Brain microvascular endothelial cell (primary cell): Measurements from ENCODE around the gene SCAANT1.
A peak's percentile ranks its signal among the peaks of the same experiment; 100 is the strongest.

Source experiments
- DNase-seq: peaks from one replicate; pipeline ENCODE4 v3.0.0-alpha.2; 2020
- H3K27ac ChIP-seq: fragments of 250-450 bp; sonication (Bioruptor Pico); 2 replicates; pipeline ENCODE4 v1.5.1; 2020; ENCODE audit warnings: mild to moderate bottlenecking, moderate library complexity
- H3K27me3 ChIP-seq: fragments of 250-450 bp; sonication (Bioruptor Pico); replicated peaks from 2 replicates; pipeline ENCODE4 v1.5.1; 2020; ENCODE audit warnings: mild to moderate bottlenecking
- H3K36me3 ChIP-seq: fragments of 250-450 bp; sonication (Bioruptor Pico); replicated peaks from 2 replicates; pipeline ENCODE4 v1.5.1; 2020; ENCODE audit warnings: mild to moderate bottlenecking
- H3K4me3 ChIP-seq: 2 replicates; pipeline ENCODE4 v1.5.1; 2011; ENCODE audit warnings: low read depth, mild to moderate bottlenecking, control low read depth, low read length, moderate library complexity
- CTCF ChIP-seq: IDR thresholded peaks from 2 replicates; pipeline ENCODE4 v1.5.1; 2011; ENCODE audit warnings: low read depth, mild to moderate bottlenecking, moderate library complexity, low read length, control low read depth, inconsistent platforms; ENCODE audit errors: missing control alignments
- in situ Hi-C: cut with HindIII; loops from 2 replicates; pipeline ENCODE4 v1.10.0; 2017; ENCODE audit warnings: low sequenced_read_pairs, low pct_ligation_motif_present

The SCAANT1 gene

GRCh38 chr3:63949005-63949404, 36.8 kb upstream of the SCAANT1 start:
- in situ Hi-C loops: no loop called here
- no peak for TF ChIP-seq CTCF
- H3K27me3 ChIP-seq: no peaks in the 10 kb centered on the region
- DNase-seq: peak; percentile 73
- H3K4me3 ChIP-seq: no peak overlapping the region
- H3K36me3 ChIP-seq: no peaks in the 10 kb centered on the region
- H3K27ac ChIP-seq: peak overlapping the region; percentile 64

GRCh38 chr3:63947594-63947993, 35.4 kb upstream of the SCAANT1 start:
- in situ Hi-C loops: no loop called here
- Histone ChIP-seq H3K27me3 (no peaks in the 10 kb centered on the region), H3K36me3 (no peaks in the 10 kb centered on the region), H3K4me3 (no peak overlapping the region), H3K27ac (no peak overlapping the region)
- no peak for TF ChIP-seq CTCF
- no peak for DNase-seq

GRCh38 chr3:63946753-63947152, 34.6 kb upstream of the SCAANT1 start:
- in situ Hi-C loops: no loop called here
- H3K27me3 ChIP-seq: no peaks in the 10 kb centered on the region
- H3K27ac ChIP-seq: no peak overlapping the region
- TF ChIP-seq CTCF: no peak
- DNase-seq: no peak
- no peak overlapping the region for H3K4me3 ChIP-seq
- no peaks in the 10 kb centered on the region for H3K36me3 ChIP-seq

- H3K36me3 ChIP-seq: no peaks in the 10 kb centered on the region
- DNase-seq: no peak
- in situ Hi-C loops: no loop called here
- no peak overlapping the region for H3K4me3 ChIP-seq
- H3K27me3 ChIP-seq: no peaks in the 10 kb centered on the region
- TF ChIP-seq CTCF: no peak
- no peak overlapping the region for H3K27ac ChIP-seq
These were observed 33.4 kb upstream of the SCAANT1 start for GRCh38 chr3:63945558-63946096.

- H3K36me3 ChIP-seq: no peaks in the 10 kb centered on the region
- no peak for DNase-seq
- in situ Hi-C loops: no loop called here
- no peak overlapping the region for H3K4me3 ChIP-seq
- no peak for TF ChIP-seq CTCF
- H3K27ac ChIP-seq: no peak overlapping the region
- no peaks in the 10 kb centered on the region for H3K27me3 ChIP-seq
These were observed 31.5 kb upstream of the SCAANT1 start for GRCh38 chr3:63943678-63944077.

GRCh38 chr3:63942528-63942927, 30.3 kb upstream of the SCAANT1 start:
- Histone ChIP-seq H3K36me3 (no peaks in the 10 kb centered on the region), H3K27ac (no peak overlapping the region), H3K4me3 (no peak overlapping the region), H3K27me3 (no peaks in the 10 kb centered on the region)
- no peak for TF ChIP-seq CTCF
- in situ Hi-C loops: no loop called here
- no peak for DNase-seq
